Natural killer cell treated with Interleukin-12 subunit alpha and Interleukin-12 subunit beta and Interleukin-15 and Interleukin-18, amount 100 ng/mL, for 72 hours (primary cell): ENCODE measurements around the gene ST7L. TPM values are rescaled to one million over a fixed set of nuclear protein-coding genes. Genes with fewer than 3 reads are reported as not detected.
"Not testable (repeated sequence)": the region's sequence is repeated elsewhere in the genome, so short reads cannot be mapped to it uniquely, and the experiment has no call there.

ENCODE experiments used
- ATAC-seq, 2 donors: fragments of 150-1000 bp; cut with Tn5 transposase in 1 of 2; sonication (Bioruptor Pico), chemical (Tn5 transposase) in 1 of 2; 2 replicates each; pipeline ENCODE4 v1.10.0; 2021
- DNase-seq: peaks from one replicate; pipeline ENCODE4 v3.0.0; 2022; ENCODE audit warnings: low spot score
- H3K27ac Mint-ChIP-seq, 2 donors: 1 replicate in 1 of 2; 2 replicates in 1 of 2; pipeline ENCODE4 v1.8.0; 2022; ENCODE audit warnings: mixed read lengths in 2 of 2, mild to moderate bottlenecking in 1 of 2, moderate library complexity in 1 of 2
- H3K27me3 Mint-ChIP-seq, 2 donors: 1 replicate in 1 of 2; 2 replicates in 1 of 2; pipeline ENCODE4 v1.8.0; 2022; ENCODE audit warnings: mixed read lengths in 2 of 2
- H3K36me3 Mint-ChIP-seq: one replicate; pipeline ENCODE4 v1.8.0; 2022; ENCODE audit warnings: mixed read lengths
- H3K4me1 Mint-ChIP-seq, 2 donors: 1 replicate in 1 of 2; 2 replicates in 1 of 2; pipeline ENCODE4 v1.8.0; 2022; ENCODE audit warnings: low read depth in 2 of 2, mixed read lengths in 2 of 2, mild to moderate bottlenecking in 1 of 2
- H3K4me3 Mint-ChIP-seq: one replicate; pipeline ENCODE4 v1.8.0; 2022; ENCODE audit warnings: mixed read lengths
- H3K9me3 Mint-ChIP-seq: 2 replicates; pipeline ENCODE4 v1.8.0; 2022; ENCODE audit warnings: mixed read lengths
- total RNA-seq, 2 donors: library from RNA; stranded (reverse); gene quantifications; one replicate each; pipeline ENCODE4 v1.2.3, GENCODE V29; 2022

The ST7L gene
- total RNA-seq, result 10 to 100 TPM; 11.9 to 19.2 TPM

DNA sequence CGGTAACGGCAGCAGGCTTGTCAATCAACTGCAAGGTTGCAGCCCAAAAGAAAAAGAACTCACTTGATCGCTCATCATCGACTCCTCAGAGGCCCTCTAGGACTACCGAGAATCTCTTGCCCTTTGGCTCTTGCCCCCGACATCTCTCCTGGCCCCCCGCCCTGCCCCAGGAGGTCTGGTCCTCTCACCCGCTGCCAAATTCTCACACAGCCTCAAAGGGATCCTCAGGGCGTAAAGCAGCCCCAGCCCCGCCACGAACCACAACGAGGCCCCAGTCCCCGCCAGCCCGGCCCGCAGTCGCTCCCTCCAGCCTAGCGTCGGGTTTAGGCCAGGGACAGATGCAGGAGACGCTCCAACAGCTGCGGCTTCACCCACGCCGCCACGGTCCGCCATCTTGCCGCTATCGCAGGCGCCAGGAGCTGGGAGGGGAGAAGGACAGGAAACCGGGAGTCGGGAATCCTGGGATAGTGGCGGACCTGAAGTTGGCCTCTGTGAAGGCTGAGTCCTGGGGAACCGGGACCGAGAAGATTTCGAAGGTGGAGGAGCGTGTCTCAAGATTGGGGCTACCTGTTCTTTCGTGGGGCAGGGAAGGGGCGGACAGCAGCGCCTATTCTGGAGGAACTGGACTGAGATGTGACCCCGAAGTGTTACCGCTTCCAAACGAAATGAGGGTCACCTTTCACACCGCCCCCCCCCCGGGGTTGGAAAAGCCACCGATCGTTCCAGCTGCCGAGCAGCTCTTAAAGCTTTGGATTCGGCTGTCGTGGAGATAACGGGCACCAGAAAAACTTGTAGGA is at the start of gene ST7L:
ST7L (minus strand) TSS at position 421 of the 797 bp plus-strand sequence; CDS start at position 393, 28 bp downstream.
- H3K4me1 Mint-ChIP-seq, result peaks cover 18 to 35% of the 10 kb centered on the region in 2 donors
- no peaks in the 10 kb centered on the region for H3K9me3 Mint-ChIP-seq
- H3K36me3 Mint-ChIP-seq, result peaks cover 8% of the 10 kb centered on the region
- peak within 1 kb of the TSS; percentile 99 for H3K27ac Mint-ChIP-seq
- peak; percentile 65 for DNase-seq
- peak within 1 kb of the TSS; percentile 99 for H3K4me3 Mint-ChIP-seq
- H3K27me3 Mint-ChIP-seq, result no peaks in the 10 kb centered on the region
- peak; percentile 43 to 45 for ATAC-seq

DNA sequence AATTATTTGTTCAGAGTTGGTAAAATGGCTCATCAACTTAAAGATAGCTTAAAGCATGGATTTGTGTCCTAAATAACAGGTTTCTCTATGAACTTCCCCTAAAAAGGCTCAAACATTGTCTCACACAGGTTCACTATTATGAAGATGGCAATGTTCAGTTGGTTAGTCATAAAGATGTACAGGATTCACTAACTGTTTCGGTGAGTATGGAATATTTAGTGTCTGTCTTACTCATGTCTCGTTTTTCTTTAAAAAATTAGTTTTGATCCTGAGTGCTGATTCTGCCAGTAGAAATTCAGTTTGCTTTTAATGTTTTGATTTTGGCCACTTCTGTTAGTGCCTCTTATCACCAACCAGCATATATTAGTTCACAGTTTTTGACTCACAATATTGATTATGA is 48.0 kb upstream of the ST7L start:
- Mint-ChIP-seq H3K27me3 (no peaks in the 10 kb centered on the region), H3K36me3 (peaks cover 55% of the 10 kb centered on the region), H3K4me3 (peak overlapping the region; percentile 47), H3K4me1 (peaks cover 28 to 29% of the 10 kb centered on the region in 2 donors), H3K9me3 (no peaks in the 10 kb centered on the region), H3K27ac (peak overlapping the region; percentile 83 to 99)
- ATAC-seq, result peak in 1 of 2 donors; percentile 66
- DNase-seq, result no peak

GRCh38 chr1:112665857-112666256 is 46.9 kb upstream of the ST7L start:
- DNase-seq, result no peak
- peak overlapping the region; percentile 9 to 60 for H3K27ac Mint-ChIP-seq
- peaks cover 22 to 29% of the 10 kb centered on the region in 2 donors for H3K4me1 Mint-ChIP-seq
- H3K36me3 Mint-ChIP-seq, result peaks cover 64% of the 10 kb centered on the region
- H3K9me3 Mint-ChIP-seq, result no peaks in the 10 kb centered on the region
- no peaks in the 10 kb centered on the region for H3K27me3 Mint-ChIP-seq
- H3K4me3 Mint-ChIP-seq, result no peak overlapping the region
- ATAC-seq, result no peak

DNA sequence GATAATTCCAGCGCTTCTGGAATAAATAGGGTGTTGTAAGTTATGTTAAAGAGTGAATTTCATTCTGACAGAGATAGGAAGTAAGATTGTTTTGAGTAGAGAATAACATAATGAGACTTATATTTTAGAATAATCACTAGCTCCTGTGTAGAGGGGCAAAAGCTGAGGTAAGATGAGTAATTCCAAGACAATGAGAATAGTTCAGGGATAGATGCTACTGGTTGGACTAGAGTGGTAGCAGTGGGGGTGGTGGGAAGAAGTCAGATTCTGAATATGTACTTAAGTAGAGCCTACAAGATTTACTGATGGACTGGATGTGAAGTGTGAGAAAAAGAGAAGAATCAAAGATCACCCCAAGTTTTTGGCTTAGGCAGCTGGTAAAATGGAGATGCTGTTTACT is 32.3 kb upstream of the ST7L start:
- no peaks in the 10 kb centered on the region for H3K9me3 Mint-ChIP-seq
- peaks cover 14 to 18% of the 10 kb centered on the region in 2 donors for H3K4me1 Mint-ChIP-seq
- DNase-seq (no peak), ATAC-seq (peak in 1 of 2 donors; percentile 70)
- H3K27ac Mint-ChIP-seq, result peak overlapping the region in 1 of 2 donors; percentile 16
- H3K36me3 Mint-ChIP-seq, result peaks cover 30% of the 10 kb centered on the region
- no peak overlapping the region for H3K4me3 Mint-ChIP-seq
- H3K27me3 Mint-ChIP-seq, result no peaks in the 10 kb centered on the region

DNA sequence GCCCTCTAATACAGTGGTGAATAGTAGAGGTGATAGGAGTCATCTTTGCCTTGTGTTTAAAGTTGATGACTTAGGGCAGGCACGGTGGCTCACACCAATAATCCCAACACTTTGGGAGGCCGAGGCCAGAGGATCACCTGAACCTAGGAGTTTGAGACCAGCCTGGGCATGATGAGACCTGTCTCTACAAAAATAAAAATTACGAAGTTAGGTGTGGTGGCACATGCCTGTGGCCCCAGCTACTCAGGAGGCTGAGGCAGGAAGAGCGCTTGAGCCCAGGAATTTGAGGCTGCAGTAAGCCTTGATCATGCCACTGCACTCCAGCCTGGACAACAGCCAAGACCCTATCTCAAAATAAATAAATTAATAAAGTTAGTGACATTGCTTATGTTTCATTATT is 27.3 kb upstream of the ST7L start:
- ATAC-seq (no peak), DNase-seq (no peak)
- Mint-ChIP-seq H3K9me3 (no peaks in the 10 kb centered on the region), H3K27me3 (no peaks in the 10 kb centered on the region), H3K27ac (peak overlapping the region in 1 of 2 donors; percentile 12), H3K36me3 (peaks cover 21% of the 10 kb centered on the region), H3K4me3 (no peak overlapping the region), H3K4me1 (peaks cover 24 to 35% of the 10 kb centered on the region in 2 donors)

DNA sequence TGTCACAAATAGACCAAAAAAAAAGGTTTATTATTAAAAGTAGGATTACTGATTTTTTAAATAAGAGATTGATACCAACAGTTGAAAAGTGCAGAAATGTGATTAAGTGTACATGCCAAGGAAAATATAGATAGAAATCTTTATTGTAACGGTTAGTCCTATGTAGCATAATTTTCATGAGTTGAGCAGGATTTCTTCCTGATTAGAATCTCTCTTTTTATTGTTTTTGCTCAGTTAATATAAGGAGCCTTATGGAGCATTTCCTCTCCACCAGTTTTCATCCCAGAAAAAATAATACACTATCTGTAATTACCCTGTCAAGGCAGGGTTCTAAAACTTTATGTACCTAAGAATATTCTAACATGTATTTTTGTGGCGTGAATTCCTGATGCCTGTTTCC is 24.1 kb upstream of the ST7L start:
- H3K4me1 Mint-ChIP-seq, result peaks cover 27 to 32% of the 10 kb centered on the region in 2 donors

GRCh38 chr1:112640437-112640836 is 21.5 kb upstream of the ST7L start:
- H3K9me3 Mint-ChIP-seq, DNase-seq, H3K4me3 Mint-ChIP-seq, H3K27me3 Mint-ChIP-seq, H3K27ac Mint-ChIP-seq, H3K36me3 Mint-ChIP-seq, ATAC-seq: not testable (repeated sequence)
- H3K4me1 Mint-ChIP-seq, result peaks cover 36 to 41% of the 10 kb centered on the region in 2 donors

More for the DNA sequence above, 24.1 kb upstream of the ST7L start:
- ATAC-seq, result no peak
- H3K27me3 Mint-ChIP-seq, result no peaks in the 10 kb centered on the region
- no peak for DNase-seq
- no peak overlapping the region for H3K4me3 Mint-ChIP-seq
- no peak overlapping the region for H3K27ac Mint-ChIP-seq
- H3K36me3 Mint-ChIP-seq, result peaks cover under 1% of the 10 kb centered on the region
- no peaks in the 10 kb centered on the region for H3K9me3 Mint-ChIP-seq

DNA sequence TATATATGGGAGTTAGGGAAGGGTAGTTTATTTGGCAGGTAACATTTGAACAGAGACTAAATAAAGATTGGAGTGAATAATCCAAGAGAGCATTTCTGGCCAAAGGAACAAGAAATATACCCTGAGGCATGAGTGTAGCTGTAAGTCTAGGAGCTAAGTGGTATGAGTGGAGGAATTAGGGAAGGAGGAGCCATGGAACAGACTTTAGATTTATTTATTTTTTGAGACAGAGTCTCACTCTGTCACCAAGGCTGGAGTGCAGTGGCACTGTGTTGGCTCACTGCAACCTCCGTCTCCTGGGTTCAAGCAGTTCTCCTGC is 19.1 kb upstream of the ST7L start:
- no peak for DNase-seq
- peaks cover 43 to 58% of the 10 kb centered on the region in 2 donors for H3K4me1 Mint-ChIP-seq

GRCh38 chr1:112637254-112638109 is 18.5 kb upstream of the ST7L start:
- ATAC-seq, result no peak
- no peaks in the 10 kb centered on the region for H3K9me3 Mint-ChIP-seq
- H3K4me1 Mint-ChIP-seq, result peaks cover 43 to 63% of the 10 kb centered on the region in 2 donors
- H3K27ac Mint-ChIP-seq, result peak overlapping the region; percentile 24 to 82
- DNase-seq, result no peak
- H3K36me3 Mint-ChIP-seq, result peaks cover 14% of the 10 kb centered on the region
- H3K4me3 Mint-ChIP-seq, result peak overlapping the region; percentile 59
- H3K27me3 Mint-ChIP-seq, result no peaks in the 10 kb centered on the region

More for the DNA sequence above, 19.1 kb upstream of the ST7L start:
- no peaks in the 10 kb centered on the region for H3K27me3 Mint-ChIP-seq
- H3K36me3 Mint-ChIP-seq, result peaks cover 14% of the 10 kb centered on the region
- peak overlapping the region; percentile 14 for H3K4me3 Mint-ChIP-seq
- no peak for ATAC-seq
- H3K9me3 Mint-ChIP-seq, result no peaks in the 10 kb centered on the region
- H3K27ac Mint-ChIP-seq, result peak overlapping the region in 1 of 2 donors; percentile 24

GRCh38 chr1:112636597-112637253 is 17.8 kb upstream of the ST7L start:
- no peaks in the 10 kb centered on the region for H3K9me3 Mint-ChIP-seq
- DNase-seq (no peak), ATAC-seq (no peak)
- H3K4me3 Mint-ChIP-seq, result peak overlapping the region; percentile 59
- peak overlapping the region; percentile 75 to 82 for H3K27ac Mint-ChIP-seq
- peaks cover 14% of the 10 kb centered on the region for H3K36me3 Mint-ChIP-seq
- H3K4me1 Mint-ChIP-seq, result peaks cover 42 to 66% of the 10 kb centered on the region in 2 donors
- no peaks in the 10 kb centered on the region for H3K27me3 Mint-ChIP-seq

- Mint-ChIP-seq H3K9me3 (no peaks in the 10 kb centered on the region), H3K36me3 (peaks cover 15% of the 10 kb centered on the region), H3K27ac (peak overlapping the region; percentile 63 to 75), H3K4me3 (peak overlapping the region; percentile 73), H3K4me1 (peaks cover 43 to 71% of the 10 kb centered on the region in 2 donors), H3K27me3 (no peaks in the 10 kb centered on the region)
- DNase-seq (no peak), ATAC-seq (no peak)
These were observed 17.1 kb upstream of the ST7L start for GRCh38 chr1:112636056-112636455.

DNA sequence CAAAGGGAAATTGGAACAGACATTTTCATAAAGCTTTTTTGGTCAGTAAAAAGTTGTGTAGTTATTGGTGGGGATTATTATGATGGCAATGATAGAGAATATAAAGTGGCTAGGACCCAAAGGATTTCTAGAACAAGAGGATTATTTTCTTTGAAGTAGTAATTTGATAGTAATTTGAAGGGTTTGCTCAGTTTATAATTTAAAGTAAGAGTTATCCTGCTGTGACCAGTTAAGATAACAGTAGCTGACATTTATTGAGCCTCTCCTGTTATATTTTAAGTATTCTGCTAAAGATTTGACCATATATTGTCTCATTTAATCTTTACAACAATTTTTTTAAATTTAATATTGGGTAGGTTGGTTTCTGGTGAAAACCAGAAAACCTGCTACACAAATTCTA is 15.4 kb upstream of the ST7L start:
- H3K9me3 Mint-ChIP-seq, result no peaks in the 10 kb centered on the region
- peak overlapping the region; percentile 49 for H3K4me3 Mint-ChIP-seq
- no peak for DNase-seq
- no peaks in the 10 kb centered on the region for H3K27me3 Mint-ChIP-seq
- H3K27ac Mint-ChIP-seq, result peak overlapping the region; percentile 21 to 73
- H3K4me1 Mint-ChIP-seq, result peaks cover 53 to 81% of the 10 kb centered on the region in 2 donors
- H3K36me3 Mint-ChIP-seq, result peaks cover 22% of the 10 kb centered on the region
- ATAC-seq, result no peak

DNA sequence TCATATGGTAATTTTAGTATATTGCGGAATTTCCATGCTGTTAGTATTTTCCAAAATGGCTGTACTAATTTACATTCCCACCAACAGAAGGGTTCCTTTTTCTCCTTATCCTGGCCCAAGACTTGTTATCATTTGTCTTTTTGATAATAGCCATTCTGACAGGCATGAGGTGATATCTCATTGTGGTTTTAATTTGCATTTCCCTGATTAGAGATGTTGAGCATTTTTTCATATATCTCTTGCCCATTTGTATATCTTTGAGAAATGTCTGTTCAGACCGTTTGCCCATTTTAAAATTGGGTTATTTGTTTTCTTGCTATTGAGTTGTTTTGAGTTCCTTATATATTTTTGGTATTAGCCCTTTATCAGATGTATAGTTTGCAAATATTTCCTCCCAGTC is 14.7 kb upstream of the ST7L start:
- DNase-seq (no peak), ATAC-seq (no peak)
- Mint-ChIP-seq H3K4me3 (peak overlapping the region; percentile 49), H3K27ac (peak overlapping the region; percentile 20 to 21), H3K27me3 (no peaks in the 10 kb centered on the region), H3K4me1 (peaks cover 57 to 84% of the 10 kb centered on the region in 2 donors), H3K36me3 (peaks cover 28% of the 10 kb centered on the region), H3K9me3 (no peaks in the 10 kb centered on the region)
